ENCODE data around the gene ABHD4.
"Not testable (repeated sequence)": the region's sequence is repeated elsewhere in the genome, so short reads cannot be mapped to it uniquely, and the experiment has no call there.

The ABHD4 gene

DNA sequence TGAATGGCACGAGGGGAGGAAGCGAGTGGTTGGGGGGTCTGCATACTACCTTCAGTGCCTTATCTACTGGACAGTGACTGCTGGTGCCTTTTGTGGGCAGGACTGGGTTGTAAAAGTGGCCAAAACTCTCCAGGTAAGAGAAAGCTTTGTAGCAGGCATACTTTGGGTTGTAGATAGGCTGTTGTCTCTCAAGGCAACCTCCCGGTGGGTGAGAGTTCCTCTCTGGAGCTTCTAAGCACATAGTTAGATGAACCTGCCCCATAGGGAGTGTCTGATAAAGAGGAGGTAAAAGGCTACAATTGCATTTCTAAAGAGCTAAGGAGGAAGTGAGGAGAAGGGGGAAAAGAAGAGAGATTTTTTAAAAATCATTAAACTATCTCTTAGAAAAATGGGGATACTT lies 4.9 kb upstream of the ABHD4 start:
- DNase-seq: no peak

DNA sequence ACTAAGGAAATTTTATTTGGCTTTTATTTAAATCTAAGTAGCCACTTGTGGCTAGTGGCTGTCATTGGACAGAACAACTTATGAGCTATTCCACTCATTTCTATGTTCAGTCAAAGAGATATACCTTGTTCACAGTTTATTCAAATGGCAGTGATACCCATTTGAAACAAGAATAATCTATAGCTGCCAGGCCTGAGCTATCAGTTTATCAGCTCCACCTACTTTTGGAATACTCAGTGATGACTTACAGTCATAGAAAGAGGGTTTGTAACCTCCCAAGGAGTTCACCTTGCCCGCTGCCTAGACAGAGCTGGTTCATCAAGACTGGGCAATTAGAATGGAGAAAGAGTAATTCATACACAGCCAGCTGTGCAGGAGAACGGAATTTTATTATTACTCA lies 4.5 kb upstream of the ABHD4 start:
- no peak for DNase-seq

DNA sequence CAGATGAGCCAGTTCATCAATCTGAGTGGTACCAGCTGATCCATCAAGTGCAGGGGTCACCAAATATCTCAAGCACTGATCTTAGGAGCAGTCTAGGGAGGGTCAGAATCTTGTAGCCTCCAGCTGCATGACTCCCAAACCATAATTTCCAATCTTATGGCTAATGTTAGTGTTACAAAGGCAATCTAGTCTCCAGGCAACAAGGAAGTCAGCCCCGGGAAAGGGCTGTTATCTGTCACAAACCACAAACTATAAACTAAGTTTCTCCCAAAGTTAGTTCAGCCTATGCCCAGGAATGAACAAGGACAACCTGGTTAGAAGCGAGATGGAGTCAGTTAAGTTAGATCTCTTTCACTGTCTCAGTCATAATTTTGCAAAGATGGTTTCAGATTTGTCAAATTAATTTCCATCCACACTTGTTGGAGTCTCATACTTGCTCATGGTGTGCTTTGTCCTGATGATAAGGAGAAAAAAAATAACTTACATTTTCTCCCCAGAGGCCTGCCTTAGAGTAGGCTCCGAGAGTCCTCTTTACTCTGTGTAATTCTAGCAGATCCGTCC lies 3.9 kb upstream of the ABHD4 start:
- no peak for DNase-seq

DNA sequence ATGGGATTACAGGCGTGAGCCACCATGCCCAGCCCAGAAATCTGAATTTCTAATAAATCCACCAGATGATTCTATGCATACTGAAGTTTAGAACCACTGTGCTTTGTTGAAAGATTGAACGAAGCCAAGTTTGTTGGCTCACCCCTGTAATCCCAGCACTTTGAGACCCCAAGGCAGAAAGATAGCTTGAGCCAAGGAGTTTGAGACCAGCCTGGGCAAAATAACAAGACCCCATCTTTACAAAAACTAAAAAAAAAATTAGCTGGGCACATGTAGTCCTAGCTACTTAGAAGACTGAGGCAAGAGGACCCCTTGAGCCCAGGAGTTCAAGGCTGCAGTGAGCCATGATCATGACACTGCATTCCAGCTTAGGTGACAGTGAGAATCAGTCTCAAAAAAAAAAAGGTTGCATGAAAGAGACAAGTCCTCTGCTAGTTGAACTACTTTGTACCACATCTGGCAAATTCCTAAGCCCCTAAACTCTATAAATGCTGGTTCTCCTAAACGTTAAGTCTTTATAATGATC lies 1.7 kb upstream of the ABHD4 start:
- DNase-seq: no peak

DNA sequence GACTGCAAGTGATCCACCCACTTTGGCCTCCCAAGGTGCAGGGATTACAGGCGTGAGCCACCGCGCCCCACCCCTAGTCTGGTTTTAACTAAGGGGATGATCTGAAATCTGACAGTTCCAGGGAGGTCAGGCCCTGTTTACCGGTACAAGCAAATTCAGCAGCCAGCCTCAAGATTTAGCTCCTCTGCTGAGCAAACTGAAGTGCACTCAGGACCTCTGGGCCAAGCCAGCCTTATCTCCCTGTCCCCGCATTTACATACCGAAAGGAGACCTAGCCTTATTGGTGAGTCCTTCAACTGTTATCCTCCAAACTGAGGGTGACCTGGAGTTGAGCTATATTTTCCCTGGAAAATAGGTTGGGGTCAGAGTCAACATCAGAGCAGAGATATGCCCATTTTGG lies 835 bp upstream of the ABHD4 start:
- DNase-seq: no peak

DNA sequence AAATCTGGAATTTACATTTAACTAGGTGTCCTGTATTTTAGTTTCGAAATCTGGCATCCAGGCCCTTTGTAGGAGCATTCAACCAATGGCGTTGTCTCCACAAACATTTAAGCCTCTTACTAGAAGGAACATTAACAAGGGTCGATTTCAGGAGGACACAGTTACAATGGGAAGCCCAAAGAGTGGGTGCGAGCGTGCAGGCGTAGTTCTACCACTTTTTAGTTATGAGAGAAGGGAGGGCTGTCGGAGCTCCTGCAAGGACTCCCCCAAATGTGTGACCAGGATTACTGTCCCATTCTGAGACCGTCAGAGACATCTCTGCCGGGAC lies 365 bp upstream of the ABHD4 start:
- DNase-seq: no peak

DNA sequence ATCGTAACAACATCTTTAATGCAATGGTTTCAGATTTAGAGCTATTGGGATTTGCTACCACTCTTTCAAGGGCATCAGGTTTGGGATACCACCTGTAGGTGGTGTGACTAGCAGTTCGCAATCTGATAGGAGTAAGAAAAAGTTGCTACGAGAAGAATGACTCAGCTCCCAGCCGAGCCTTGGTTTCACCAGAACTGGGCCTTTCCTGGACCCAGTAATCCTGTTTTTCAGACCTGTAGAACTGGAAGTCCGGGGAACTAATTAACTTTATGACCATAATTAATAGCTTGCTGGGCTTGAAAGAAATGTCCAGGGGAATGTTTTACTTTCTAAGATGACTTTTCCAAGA lies 770 bp downstream of the ABHD4 start:
- peak; percentile 40 for DNase-seq

DNA sequence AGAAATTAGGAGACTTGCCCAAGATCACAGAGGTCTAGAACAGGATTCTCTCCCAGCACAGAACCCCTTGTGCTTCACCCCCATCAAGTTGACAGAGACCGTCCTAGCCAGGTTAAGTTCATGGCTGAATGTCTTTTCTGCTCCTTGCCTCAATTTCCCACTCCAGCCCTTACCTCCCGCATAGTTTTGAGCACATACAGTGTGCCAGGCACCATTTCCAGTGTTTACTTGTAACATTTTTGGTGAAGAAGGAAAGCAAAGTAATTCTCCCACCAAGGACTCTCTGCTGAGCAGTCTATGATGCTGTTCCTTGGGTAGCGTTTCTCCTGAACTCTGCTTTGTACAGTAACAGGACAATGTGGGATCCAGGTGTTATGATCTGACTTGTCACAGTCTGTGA lies 1.2 kb downstream of the ABHD4 start:
- no peak for DNase-seq

DNA sequence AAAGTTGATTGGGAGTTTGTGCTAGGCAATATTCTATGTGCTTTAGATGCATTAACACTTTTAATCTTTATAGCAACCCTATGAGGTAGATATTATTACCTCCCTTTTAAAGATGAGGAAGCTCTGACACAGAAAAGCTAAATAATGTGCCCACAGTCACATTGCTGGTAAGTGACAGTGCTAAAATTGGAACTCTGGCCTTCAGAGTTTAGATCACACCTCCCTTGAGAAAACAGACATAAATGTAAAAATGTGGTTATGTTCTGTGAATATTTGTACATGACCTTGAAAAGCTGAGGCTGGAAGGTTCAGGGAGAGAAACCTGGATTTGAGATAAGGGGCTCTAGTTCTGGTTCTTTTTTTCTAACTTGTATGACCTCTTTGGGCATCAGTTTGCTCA lies 1.9 kb downstream of the ABHD4 start:
- DNase-seq: no peak

DNA sequence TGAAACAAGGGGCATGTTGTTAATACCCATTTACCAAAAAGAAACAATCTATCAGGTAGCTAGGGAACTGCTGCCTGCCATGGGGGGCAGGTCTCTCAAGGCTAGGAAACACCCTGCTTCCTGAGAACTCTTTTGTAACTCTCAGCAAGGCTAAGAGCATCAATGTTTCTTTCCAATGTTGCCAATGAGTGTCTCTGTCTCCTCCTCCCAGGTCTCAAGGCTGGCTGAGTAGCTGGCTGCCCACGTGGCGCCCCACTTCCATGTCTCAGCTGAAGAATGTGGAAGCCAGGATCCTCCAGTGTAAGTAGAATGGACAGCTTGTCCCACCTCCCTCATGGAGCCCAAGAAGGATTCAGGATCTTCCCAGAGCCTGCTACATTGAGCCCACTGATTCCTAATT lies 3.4 kb downstream of the ABHD4 start:
- no peak for DNase-seq

DNA sequence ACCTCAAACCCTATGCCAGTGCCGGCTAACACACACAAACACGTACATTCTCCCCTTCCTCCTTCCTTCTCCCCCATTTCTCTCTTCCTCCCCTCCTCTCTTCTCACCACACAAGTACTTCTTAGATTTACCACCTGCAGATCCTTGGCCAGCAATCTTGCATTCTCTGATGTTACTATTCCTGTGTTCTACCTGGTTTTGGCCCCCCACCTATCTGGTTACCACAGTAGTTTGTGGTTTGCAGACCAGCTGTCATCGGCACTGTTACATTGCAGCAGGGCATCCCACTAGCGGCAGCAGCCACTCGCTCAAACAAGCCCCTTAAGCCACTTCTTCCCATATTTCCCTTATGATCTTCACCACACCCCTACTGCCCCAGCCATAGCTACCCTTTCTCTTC lies 3.9 kb downstream of the ABHD4 start:
- no peak for DNase-seq

DNA sequence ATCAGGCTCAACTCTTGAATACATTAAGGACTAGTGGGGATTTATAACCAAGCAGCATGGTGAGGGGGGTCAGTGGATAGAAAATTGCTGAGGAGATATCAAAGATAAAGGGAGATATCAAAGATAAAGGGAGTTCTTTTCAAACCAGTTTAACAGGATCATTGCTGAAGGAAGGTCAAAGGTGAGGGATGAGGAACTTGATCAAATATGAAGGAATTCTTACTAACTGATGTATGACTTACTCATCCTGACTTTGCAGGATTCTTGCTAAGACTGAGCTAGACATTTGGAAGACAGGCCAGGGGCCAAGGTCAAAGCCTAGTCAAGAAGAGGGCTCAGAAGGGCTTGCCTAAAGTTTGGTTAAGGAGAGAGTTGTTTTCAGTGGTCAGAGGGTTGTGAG lies 4.8 kb downstream of the ABHD4 start:
- DNase-seq: peak; percentile 48

DNA sequence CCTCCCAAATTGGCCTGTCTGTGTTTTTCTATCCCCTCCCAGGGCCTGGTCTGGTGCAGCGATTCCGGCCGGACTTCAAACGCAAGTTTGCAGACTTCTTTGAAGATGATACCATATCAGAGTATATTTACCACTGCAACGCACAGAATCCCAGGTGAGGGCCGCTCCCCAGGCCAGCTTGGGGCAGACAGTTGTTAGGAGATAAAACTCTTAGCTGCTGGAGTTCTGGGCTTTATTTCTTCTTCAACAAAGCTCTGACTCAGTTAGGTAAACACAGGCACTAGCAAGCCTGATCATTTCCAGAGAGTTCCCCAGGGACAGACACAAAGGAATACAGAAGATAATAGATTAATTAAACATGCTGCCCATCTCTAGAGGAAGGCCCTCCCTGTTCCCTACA lies 8.3 kb downstream of the ABHD4 start:
- peak; percentile 58 for DNase-seq

DNA sequence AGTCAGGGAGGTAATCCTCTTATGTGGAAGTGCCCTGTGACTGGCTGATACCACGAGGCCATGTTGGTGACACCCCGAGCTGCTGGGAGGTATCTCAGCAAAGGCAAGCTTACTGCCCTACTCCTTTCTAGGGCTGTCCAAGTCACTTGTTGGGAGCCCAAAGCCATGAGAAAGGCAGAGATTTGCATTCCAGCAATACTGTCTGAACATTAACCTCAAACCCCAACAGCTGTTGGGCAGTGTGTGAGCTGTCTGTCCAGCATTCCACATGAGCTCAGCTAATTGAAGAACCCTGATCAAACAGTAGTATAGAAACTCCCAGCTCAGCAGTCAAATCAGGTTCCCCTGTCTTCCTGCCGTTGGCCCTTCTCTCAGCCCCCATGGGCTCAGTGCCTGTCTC lies 9.2 kb downstream of the ABHD4 start:
- no peak for DNase-seq

DNA sequence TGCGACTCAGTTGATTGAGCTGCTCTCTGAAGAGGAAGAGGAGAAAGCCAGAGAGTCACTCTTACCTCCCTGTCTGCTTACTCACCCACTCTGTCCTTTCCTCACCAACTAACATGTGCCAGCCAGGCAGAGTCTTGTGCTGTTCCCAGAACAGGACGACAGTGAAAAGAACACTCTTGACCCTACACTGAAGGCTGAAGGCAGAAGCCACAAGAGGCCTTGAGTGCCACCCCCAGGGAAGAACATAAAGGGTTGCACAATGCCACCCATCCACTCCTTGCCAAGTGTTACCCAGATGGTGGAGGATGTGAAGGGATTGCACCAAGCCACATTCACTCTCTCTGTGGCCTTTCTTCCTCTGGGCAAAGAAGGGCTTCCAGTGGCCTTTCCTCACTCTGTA lies 12.8 kb downstream of the ABHD4 start:
- DNase-seq: no peak

DNA sequence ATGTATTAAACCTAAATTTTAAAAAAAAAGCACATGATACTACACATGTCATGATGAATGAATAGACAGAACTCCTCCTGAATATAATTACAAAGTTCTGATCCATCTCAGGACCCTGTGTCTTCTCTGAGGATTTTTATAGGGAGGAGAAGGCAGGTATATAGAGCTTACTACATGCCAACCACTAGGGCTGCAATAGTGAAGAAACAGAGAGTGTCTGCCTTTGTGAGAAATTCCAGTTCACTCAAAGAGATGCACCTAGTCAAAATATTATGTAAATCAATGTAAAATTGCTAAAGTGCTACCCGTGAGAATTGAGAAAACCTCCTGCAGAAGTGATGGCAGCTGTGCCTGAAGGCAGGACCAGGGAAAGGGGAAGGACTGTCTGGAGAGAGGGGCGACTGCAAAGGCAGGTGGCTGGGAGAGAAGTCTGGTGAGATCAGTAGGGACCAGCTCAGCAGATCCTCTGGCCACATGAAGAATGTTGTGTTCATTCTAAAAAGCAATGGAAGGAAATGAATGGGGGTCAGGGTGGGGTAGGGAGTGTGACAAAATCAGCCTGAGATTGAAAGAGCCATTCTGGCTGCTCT lies 15.1 kb downstream of the ABHD4 start:
- peak; percentile 24 for DNase-seq

DNA sequence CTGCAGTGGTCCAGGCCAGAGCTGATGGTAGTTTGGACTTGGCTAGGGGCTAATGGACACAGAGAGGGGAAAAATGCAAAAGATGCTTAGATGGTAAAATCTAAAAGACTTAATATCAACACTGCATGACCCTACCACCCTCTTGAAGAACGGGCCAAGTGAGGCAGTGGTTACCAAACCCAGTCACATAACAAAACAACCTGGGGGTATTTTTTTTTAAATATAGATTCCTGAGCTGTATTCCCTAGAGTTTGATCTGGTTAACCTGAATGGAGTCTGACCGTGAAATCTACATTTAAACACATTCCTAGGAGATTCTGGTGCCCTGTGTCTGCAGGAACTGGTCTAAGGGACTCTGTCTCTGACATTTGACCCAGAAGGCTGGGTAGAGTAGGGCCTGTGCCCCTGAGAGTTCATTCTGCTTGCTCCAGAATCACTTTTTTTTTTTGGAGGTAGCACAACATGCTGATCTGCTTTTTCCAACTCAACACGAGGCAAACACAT lies 15.7 kb downstream of the ABHD4 start:
- no peak for DNase-seq

DNA sequence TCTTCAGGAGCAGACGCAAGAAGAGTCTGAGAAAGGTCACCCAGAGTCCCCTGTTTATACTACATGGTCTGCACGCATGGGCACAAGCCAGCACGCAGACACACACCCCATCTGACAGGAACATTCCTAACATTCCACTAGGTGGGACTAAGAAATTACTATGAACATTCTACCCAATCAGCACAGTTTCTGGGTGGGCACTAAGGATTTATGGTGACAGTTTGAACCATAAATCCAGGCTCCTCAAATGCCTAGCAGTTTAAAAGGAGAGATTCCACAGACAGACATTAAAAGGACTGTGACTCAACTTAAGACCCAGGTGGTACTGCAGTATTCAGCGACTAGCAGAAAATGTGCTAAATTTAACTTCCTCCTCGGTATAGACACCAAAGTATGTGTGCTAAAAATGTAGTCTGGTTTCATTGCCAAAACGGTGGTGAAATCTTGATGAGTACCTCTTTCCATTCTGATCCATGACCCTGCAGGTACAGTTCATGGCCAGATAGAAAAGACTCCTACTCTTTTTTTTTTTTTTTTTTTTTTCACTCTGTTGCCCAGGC lies 16.2 kb downstream of the ABHD4 start:
- DNase-seq: peak; percentile 98

DNA sequence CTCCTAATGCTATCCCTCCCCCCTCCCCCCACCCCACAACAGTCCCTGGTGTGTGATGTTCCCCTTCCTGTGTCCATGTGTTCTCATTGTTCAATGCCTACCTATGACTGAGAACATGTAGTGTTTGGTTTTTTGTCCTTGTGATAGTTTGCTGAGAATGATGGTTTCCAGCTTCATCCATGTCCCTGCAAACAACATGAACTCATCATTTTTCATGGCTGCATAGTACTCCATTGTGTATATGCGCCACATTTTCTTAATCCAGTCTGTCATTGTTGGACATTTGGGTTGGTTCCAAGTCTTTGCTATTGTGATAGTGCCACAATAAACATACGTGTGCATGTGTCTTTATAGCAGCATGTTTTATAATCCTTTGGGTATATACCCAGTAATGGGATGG lies 17.7 kb downstream of the ABHD4 start:
- not testable (repeated sequence) for DNase-seq

DNA sequence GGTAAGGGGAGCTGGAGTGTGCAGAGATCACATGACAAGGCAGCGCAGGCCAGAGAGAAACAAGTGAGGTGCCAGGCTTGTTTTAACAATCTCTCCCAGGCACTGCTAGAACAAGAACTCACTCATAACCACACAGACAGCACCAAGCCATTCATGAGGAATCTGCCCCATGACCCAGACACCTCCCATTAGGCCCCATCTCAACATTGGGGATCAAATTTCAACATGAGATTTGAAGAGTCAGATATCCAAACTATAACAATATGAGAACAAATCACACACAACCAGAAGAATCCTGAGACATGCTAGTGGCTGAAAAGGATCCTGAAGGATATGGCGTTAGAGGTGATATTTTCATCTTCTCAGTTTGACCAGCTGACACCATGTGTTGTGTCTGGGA lies 24.2 kb downstream of the ABHD4 start:
- DNase-seq: peak; percentile 30

DNA sequence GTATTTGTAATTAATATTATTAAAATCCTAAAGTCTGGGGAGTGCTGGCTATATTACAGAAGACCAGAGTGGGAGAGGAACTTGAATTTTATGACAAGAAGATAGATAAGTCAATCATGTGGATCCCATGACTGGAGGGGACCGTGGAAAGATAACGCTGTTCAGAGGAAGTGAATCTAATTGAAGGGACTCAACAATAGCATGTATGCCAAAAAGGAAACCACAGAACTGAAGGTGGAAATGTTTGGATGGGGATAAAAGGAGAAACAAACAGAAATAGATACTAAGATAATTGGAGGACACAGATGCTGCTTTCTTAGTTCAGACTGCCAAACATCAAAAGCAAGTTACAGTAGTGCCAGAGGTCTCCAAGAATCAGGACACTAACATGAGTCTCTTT lies 24.9 kb downstream of the ABHD4 start:
- no peak for DNase-seq

DNA sequence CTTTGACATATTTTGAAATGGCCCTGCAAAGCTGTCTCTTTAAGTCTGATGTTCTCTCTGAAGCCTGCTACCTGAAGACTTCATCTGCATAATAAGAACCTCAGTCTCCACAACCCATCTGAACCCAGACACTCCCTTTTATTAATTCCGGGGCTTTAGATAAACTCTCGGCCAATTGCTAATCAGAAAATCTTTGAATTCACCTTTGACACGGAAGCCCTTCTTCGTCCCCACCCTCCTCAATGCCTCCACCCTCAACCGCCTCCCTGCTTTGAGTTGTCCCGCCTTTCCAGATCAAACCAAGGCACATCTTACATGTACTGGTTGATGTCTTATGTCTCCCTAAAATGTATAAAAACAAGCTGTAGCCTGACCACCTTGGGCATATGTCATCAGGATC lies 28.5 kb downstream of the ABHD4 start:
- DNase-seq: no peak

DNA sequence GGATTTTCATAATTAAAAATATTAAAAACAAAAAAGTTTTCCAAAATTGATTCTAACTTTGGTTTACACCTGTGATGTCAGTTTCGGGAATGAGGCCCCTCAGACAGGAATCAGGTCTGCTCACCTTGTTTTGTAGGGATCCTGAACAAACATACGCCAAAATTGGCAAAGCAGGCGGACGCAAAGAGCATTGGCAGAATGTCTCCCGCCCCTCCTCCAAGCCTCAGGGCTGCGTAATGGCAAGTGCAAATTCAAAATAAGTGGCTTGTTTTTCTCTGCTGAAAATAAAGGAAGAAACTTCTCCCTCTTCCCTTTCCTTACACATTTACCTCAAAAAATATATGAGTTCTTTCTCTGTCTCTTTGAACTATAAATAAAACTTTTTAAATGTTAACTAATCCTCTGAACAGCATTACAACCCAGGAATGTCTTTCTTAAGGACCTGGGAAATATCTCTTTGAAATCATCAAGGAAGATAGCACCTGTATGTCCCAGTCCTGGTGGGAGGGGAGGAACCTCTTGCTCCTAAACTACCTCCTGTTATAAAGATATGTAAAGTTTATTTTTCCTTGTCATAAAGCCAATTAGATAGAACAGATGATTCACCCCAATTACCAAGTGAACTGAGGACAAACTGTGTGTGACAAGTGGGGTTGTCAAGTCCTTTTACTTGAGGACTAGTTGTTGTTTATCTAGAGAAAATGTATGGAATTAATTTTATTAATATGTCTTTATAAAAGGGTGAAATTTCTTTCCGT lies 29.6 kb downstream of the ABHD4 start:
- DNase-seq: no peak

DNA sequence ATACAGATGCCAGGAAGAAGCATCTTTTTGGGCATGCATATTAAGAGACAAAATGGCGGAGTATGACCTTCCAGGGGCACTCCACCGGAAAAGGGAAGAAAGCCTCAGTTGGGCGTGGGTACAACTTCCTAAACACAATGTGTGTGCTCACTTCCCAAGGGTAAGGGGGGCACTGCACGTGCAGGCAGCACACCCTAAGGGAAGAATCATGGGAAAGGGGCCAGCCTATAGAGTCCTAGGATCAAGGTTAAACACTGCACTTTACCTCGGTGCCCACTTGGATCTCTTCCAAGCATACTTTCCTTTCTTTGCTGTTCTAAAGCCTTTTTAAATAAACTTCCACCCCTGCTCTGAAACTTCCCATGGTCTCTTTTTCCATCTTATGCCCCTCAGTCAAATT lies 31.3 kb downstream of the ABHD4 start:
- no peak for DNase-seq

Data from fibroblast of skin of back (primary cell).